ENCODE data around the gene FGF5.
A peak's percentile ranks its signal among the peaks of the same experiment; 100 is the strongest.
"Not testable (repeated sequence)": the region's sequence is repeated elsewhere in the genome, so short reads cannot be mapped to it uniquely, and the experiment has no call there.

FGF5 gene

GRCh38 chr4:80302616-80303223 is 36.3 kb downstream of the FGF5 start:
- no peak for DNase-seq

- no peak for DNase-seq
Observed at GRCh38 chr4:80305466-80305865, 39.0 kb downstream of the FGF5 start.

- no peak for DNase-seq
Observed at GRCh38 chr4:80306260-80306659, 39.8 kb downstream of the FGF5 start.

DNA sequence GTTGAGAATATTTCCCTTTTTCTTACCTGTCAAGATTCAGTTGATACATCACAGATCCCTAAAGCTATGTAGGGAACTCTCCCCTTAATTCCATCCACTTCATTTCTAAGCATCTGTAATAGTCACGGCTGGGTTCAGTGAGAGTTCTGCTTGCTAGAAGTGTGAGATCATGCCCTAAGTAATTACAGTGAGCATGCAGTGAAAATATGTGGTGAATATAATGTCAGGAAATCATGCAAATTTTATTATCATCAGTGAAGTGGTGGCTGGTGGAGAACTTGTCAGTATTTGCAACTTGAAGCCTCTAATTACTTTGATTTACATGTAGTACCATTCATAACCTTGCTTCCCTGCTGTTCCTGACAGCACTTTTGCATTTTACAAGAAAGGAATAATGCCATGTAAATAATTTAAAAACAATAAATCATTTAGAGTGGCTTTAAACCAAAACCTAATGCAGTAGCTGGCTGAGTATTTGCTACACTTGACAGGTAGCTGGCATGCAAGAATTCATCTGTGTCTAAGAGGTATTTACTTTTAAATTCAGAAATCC is 40.8 kb downstream of the FGF5 start:
- no peak for DNase-seq

- DNase-seq, result no peak
Observed at GRCh38 chr4:80307774-80308465, 41.5 kb downstream of the FGF5 start.

- DNase-seq, result no peak
Observed at GRCh38 chr4:80308466-80308822, 42.0 kb downstream of the FGF5 start.

DNA sequence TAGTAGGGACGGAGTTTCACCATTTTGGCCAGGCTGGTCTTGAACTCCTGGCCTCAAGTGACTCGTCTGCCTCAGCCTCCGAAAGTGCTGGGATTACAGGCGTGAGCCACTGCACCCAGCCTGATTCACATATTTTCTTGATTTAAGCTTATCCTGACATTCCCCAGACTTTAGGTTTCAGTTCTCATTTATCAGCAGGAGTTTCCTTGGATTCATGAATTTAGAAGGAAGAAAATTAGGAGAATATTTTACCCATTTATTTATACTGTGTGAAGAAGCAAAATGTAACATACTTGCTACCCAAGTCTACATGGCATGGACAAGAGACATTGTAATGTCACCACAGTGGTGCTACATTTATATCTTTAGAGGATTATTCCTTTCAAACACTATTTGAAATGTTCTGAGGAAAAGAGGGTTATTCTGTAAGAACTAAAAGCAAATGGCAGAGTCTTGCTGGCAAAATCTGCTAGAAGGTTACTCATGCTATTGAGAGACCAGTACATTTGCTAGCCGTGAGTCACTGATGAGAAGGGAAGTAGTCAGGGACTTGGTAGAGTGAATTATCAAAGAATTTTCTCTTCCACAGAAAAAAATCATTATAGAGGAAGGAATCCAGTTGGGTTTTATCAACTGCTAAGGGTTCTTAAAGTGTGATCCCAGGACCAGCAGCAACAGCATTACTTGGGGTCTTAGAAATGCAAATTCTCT is 43.0 kb downstream of the FGF5 start:
- DNase-seq, result no peak

DNA sequence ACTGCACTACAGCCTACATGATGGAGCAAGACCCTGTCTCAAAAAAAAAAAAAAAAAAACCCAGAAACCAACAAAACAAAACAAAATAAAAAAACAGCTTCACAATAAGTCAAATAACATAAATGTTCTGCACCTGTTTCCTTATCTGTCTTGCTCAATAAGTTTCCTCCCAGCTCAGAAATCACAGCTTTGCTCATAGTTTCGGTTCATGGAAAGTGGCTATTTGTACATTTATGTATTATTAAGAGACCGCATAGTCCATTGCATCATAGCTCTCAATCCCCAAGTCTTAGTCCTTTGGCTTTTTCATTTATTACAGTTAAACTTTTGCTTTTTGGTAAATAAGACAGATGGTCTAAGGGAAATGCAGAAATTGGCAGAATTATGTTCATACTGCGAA is 44.7 kb downstream of the FGF5 start:
- no peak for DNase-seq

- peak; percentile 3 for DNase-seq
Observed at GRCh38 chr4:80312124-80312523, 45.7 kb downstream of the FGF5 start.

DNA sequence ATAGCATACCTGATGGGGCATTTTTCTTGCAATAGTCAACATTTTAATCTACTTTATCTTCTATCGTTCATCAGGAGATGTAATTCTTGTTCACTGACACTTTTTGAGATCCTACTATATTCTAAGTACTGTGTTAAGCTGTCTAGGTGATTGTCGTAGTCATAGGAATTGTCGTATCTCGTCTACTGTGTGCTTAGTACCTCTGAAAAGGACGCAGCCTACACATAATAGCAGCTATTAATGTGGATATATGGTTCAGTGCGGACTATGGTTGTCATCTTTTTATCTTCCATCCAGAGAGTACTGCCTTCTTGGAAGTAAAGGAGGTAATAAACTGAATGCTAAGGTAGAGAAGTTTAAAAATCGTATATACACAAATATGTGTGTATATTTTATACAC is 47.2 kb downstream of the FGF5 start:
- DNase-seq, result no peak

GRCh38 chr4:80315848-80316247 is 49.4 kb downstream of the FGF5 start:
- not testable (repeated sequence) for DNase-seq

GRCh38 chr4:80321341-80321740 is 54.9 kb downstream of the FGF5 start:
- DNase-seq, result no peak

DNA sequence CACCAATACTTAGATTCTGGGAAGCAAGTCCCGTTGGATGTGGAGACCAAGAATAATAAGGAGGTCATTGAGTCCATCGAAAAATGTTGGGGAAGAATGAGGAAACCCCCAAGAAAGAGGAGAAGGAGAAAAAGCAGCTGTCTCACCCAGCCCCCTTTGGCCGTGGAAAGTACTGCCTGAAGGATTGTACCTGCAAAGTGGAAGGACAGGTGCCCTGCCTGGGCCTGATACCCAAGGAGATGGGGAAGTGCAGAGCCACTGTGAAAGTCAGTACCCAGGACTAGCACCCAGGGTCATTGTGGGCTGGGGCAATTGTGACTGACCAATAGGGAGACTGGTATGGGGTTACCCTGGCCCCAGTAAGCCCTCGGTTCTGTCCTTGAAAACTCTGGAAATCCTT is 55.3 kb downstream of the FGF5 start:
- DNase-seq, result no peak

GRCh38 chr4:80322716-80323115 is 56.3 kb downstream of the FGF5 start:
- peak; percentile 32 for DNase-seq

- no peak for DNase-seq
Observed at GRCh38 chr4:80324171-80324570, 57.7 kb downstream of the FGF5 start.

GRCh38 chr4:80331693-80332092 is 65.2 kb downstream of the FGF5 start:
- no peak for DNase-seq

DNA sequence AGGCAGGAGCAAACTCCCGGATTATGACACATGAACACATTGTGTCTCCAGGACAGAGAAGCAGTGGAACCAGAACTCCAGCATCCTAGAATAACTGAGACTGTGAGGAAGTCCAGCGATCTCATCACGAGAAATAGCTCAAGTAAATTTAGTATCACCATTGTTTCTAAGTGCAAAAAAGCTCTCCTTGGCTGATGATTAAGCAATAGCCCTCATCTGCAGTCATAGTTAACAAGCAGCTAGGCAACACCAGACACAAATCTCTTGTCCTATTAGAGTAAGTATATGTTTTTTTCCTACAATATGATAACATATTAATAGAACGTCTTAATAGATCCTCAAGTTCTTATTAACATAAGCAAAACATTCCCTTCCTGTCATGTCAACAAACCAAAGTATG is 66.7 kb downstream of the FGF5 start:
- no peak for DNase-seq

- no peak for DNase-seq
Observed at GRCh38 chr4:80334568-80334967, 68.1 kb downstream of the FGF5 start.

DNA sequence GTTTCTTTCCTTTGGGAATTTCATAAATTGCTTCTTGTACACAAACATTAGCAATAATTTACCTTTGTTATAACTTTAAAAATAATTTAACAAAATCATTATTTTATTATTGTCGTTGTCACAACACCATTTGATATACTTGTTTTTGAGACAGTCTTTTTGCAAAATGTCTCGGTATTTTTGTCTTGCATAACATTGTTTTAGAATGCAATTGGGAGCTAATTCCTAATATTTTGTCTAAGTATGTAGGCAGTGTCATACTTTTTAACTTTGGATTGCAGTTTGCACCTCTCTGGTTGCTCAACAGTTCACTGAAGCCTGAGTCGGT is 68.7 kb downstream of the FGF5 start:
- DNase-seq, result no peak

DNA sequence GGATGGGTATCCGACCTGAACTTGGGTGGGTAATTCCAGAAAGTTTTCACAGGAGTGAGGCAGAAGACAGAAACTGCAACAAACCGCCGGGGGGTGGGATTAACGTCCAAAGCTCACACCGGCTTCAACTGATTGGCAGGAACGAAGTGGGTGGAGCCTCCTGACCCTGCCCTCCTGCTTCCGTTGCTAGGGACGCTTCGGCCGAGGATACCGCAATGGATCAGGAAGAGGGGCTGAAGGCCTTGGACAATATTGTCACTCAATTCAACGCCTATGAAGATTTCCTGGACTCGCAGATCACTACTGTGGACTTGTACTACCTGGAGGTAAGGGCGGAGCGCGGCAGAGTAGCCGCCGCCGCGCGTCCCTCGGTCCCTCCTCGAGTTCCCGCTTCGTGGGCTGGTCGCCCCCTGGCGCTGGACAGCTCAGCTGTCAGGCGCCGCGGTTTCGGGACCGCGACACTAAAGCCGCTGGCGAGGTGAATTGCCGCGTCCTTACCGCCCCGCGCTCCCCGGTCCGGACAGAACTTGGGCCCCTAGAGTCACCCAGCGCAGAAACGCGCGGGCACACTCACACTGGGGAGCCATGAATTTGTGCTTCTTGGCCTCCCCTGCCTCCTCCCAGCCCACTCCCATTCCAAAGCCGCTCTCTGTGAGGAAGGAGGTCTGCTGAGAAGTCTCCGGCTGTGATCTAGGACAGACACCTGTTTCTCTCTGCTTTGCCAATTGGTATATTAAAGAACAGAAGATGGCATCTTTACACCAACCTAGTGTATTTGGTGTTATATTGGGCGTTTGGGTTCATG is 69.3 kb downstream of the FGF5 start, which contains the start of gene CFAP299:
Gene CFAP299, plus strand, starts transcription at position 177 of the 805 bp plus-strand sequence.
- DNase-seq, result peak; percentile 95

GRCh38 chr4:80336582-80336981 is 70.1 kb downstream of the FGF5 start:
- DNase-seq, result peak; percentile 36

- no peak for DNase-seq
Observed at GRCh38 chr4:80340036-80340435, 73.6 kb downstream of the FGF5 start.

Data from hematopoietic multipotent progenitor cell treated with erythropoietin and hydrocortisone succinate and interleukin-3 and kit ligand, for 4 days (in vitro differentiated cells).